Activated T-helper 2 cell treated with anti-CD3 and anti-CD28 coated beads, Interferon-gamma antibody, Interleukin-2, Interleukin-4, amounts not matched to agents 10 μg/mL and 5 μg/mL and 100 μg/mL, durations not matched to agents 14 hours and 24 hours and 36 hours (primary cell): Measurements from ENCODE around the gene LGALS14. TPM values are rescaled to one million over a fixed set of nuclear protein-coding genes. Genes with fewer than 3 reads are reported as not detected.

ENCODE experiments used
- total RNA-seq: library from RNA; stranded (reverse); gene quantifications from 2 replicates; pipeline ENCODE4 v1.2.3, GENCODE V29; 2022

Gene LGALS14
- total RNA-seq, 1 donor from 2014 or later: not detected

Other genes starting within 250 kb of the LGALS14 start
- gene TIMM50, start 223.6 kb upstream of the LGALS14 start, total RNA-seq: 110 and 115 TPM in 2 replicates
- gene DLL3, start 205.5 kb upstream of the LGALS14 start, total RNA-seq: 1.6 and 1.8 TPM in 2 replicates
- not detected in 2 replicates for gene SELENOV, start 189.3 kb upstream of the LGALS14 start, total RNA-seq
- gene EID2B, start 171.6 kb upstream of the LGALS14 start, total RNA-seq: 3.5 and 4.1 TPM in 2 replicates
- 17.2 and 18.3 TPM in 2 replicates for gene EID2, start 164.3 kb upstream of the LGALS14 start, total RNA-seq
- gene LGALS13, start 102.0 kb upstream of the LGALS14 start, total RNA-seq: not detected in 2 replicates
- gene LGALS16, start 48.6 kb upstream of the LGALS14 start, total RNA-seq: not detected in 2 replicates
- 0.30 TPM in 1 of 2 replicates, not detected in the other for gene CLC, start 33.5 kb downstream of the LGALS14 start, total RNA-seq
- gene LEUTX, start 74.4 kb downstream of the LGALS14 start, total RNA-seq: not detected in 2 replicates
- 6.7 and 7.3 TPM in 2 replicates for gene DYRK1B, start 129.7 kb downstream of the LGALS14 start, total RNA-seq
- 522 and 547 TPM in 2 replicates for gene FBL, start 141.9 kb downstream of the LGALS14 start, total RNA-seq
- gene FCGBP, start 230.2 kb downstream of the LGALS14 start, total RNA-seq: 2.4 and 2.5 TPM in 2 replicates